ENCODE results near the gene SEMA5A.
"Not testable (repeated sequence)": the region's sequence is repeated elsewhere in the genome, so short reads cannot be mapped to it uniquely, and the experiment has no call there.

The SEMA5A gene

GRCh38 chr5:9390113-9390512, 155.8 kb downstream of the SEMA5A start:
- no peak for DNase-seq

DNA sequence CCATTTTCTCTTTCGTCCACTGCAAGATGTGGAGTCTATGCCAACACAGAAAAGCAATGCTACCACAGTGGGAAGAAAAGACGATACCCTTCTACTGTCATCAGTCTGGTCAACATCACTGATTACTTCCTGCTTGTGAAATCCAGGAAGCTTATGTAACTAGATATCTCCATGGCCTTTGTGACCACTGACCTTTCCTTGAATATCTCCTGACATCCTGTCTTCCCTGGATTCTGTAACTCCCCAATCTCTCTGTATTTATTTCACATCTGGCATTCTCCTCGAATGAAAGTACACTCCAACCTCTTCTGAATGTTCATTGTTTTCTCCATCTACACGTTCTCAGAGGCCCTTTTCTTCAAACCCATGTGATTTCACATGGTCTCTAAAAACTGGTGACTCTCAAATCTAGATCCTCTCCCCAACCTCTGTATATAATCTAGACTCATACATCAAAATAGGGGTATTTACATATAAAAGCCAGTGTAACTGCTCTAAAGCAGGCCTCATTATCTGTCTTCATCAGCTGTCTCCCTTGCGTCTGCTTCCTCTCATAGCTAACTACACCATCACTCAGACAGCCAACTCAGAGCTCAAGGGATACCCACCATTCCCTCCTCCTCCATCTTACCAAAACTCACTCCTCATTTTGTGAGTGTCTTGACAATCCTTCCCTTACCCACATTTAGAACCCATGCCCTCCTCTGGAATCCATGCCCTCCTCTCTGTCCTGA, 156.8 kb downstream of the SEMA5A start:
- no peak for DNase-seq

- DNase-seq, result no peak
Observed at GRCh38 chr5:9387879-9388278, 158.0 kb downstream of the SEMA5A start.

GRCh38 chr5:9386945-9387344, 158.9 kb downstream of the SEMA5A start:
- no peak for DNase-seq

GRCh38 chr5:9382522-9382921, 163.4 kb downstream of the SEMA5A start:
- no peak for DNase-seq

DNA sequence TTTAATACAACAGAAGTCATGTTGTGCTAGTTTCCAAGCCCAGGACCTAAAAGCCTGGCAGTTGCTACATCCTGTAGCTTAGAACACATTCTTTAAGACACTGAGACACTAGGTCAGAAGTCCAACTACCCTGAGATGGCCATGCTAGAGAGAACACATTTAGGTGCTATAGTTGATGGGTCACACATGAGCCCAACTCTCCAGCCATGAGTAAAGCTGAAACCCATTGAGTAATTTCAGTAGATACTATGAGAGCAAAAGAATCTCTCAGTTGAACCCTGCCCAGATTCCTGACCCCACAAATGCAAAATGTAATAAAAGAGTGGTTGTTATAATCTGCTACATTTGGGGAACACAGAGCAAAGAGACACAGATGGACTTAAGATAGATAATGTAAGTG, 164.4 kb downstream of the SEMA5A start:
- DNase-seq, result no peak

- DNase-seq, result no peak
Observed at GRCh38 chr5:9380109-9380508, 165.8 kb downstream of the SEMA5A start.

DNA sequence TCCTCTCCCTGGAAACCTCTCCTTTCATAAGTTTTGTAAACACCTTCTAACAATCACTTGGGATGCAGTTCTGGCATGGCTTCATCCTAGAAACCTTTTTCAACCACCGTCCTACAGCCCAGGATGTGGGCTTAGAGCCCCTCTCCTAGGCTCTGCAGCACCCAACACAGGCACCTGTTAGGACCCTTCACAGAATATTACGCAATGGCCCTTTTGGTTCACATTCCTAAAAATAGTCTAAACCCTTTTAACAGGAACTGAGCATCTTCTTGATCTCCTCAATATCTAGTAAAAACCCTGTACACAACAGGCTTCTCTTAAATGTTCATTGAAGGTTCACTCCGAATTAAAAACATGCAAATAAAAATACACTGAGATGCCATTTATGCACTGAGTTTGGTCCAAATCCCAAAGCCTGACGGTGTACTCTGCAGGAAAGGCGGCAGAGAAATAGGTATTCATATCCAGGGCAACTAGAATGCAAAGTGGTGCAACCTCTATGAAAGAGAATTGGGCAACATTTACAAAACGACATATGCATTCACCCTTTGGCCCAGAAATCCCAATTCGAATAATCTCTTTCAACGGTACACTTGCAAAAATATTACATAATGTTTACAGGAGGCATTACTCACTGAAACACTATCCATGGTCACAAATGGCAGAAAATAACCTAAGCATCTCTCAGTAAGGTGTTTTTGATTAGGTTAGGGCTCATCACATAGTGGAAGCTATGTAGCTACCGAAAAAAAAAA, 169.3 kb downstream of the SEMA5A start:
- no peak for DNase-seq

DNA sequence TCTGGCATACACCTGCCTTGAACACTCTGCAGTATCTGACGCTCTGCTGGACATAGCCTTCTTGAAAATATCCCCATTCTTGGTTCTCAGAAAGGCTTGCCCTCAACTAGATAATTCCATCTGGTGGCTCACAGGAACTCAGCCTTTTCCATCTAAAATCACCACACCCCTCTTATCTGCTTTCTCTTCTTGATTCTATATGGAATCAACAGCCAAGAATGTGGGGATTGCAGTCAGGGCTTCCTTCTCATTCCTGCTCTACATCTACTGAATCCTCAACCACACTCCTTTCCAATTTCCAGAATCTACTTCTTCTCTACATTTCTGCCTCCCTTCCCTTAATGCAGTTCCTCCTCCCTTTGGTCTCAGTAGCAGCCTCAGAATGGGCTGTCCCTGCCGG, 170.1 kb downstream of the SEMA5A start:
- DNase-seq, result no peak

GRCh38 chr5:9374025-9374424, 171.8 kb downstream of the SEMA5A start:
- no peak for DNase-seq

GRCh38 chr5:9373571-9373970, 172.3 kb downstream of the SEMA5A start:
- DNase-seq, result no peak

- no peak for DNase-seq
Observed at GRCh38 chr5:9370256-9370655, 175.6 kb downstream of the SEMA5A start.

- DNase-seq, result no peak
Observed at GRCh38 chr5:9365512-9365911, 180.4 kb downstream of the SEMA5A start.

DNA sequence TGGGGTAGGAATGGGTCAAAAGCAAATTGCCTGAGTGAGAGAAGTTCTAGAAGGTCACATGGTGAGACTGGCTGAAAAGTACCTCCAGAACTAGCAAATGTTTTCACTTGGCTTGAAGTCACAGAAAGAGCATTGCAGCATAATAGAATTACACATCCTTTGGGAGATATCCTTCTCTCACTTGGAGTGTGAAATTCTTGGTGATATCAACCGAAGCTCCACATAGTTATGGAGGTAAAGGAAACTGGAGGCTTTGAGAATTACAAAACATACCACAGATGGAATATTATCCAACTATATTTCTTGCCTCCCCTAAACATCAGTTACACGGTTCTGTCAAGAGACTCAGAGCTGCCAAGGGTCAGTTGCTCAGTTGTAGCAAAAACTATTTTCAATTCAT, 182.4 kb downstream of the SEMA5A start:
- no peak for DNase-seq

DNA sequence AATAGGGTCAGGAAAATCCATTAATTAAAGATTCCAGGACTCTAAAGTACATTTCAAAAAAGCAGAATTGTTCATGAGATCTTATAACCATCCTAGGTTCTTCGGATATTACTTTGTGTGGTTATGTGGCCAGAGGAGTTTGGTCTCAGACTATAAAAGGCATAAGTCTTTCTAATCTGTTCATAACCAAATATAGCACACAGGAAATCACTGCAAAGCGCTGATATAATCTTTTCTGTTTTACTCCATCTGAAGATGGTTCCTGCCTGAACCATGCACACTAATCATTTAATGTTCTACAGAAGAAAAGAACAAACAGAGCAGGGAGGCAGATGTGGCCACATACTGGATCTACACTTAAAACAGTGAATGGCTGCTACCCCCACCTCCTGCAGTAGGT, 182.8 kb downstream of the SEMA5A start:
- DNase-seq, result no peak

DNA sequence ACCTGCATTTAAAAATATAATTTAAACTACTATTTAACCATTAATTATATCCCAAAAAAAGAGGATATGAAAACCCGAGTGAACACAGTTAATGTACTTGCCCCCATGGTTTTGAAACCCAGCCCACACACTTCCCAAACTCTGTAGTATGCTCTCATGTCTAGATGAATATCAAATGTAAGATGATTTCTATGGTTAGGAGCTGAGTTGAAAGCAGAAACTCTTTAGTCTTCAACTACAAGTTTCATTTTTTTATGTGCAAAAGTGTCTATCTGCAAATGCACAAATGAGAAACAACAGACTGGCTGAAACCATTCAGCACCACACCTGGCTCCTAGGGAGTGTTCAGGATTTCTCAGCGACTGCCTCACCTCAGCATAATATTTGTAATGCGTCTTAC, 183.3 kb downstream of the SEMA5A start:
- no peak for DNase-seq

DNA sequence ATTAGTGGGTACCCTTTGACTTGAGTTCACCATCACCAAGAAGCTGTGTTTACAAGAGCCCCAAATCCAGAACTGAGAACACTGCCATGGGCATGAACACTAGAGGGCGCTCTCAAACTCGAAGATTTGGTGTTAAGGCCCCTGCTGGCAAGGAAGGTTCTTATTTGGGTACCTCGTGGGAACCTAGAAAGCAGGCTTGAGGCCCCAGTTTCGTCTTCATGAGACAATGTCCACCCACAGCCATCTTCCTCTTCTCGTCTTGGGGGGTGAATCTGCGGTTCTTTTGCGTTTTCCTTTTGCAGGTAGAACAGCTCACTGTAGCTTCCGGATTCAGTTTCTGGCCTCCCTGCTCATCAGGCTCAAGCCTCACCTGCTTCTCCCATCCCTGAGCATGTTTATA, 184.0 kb downstream of the SEMA5A start:
- DNase-seq, result no peak

GRCh38 chr5:9358961-9359685, 186.8 kb downstream of the SEMA5A start:
- DNase-seq, result no peak

GRCh38 chr5:9356351-9356825, 189.5 kb downstream of the SEMA5A start:
- DNase-seq, result no peak

DNA sequence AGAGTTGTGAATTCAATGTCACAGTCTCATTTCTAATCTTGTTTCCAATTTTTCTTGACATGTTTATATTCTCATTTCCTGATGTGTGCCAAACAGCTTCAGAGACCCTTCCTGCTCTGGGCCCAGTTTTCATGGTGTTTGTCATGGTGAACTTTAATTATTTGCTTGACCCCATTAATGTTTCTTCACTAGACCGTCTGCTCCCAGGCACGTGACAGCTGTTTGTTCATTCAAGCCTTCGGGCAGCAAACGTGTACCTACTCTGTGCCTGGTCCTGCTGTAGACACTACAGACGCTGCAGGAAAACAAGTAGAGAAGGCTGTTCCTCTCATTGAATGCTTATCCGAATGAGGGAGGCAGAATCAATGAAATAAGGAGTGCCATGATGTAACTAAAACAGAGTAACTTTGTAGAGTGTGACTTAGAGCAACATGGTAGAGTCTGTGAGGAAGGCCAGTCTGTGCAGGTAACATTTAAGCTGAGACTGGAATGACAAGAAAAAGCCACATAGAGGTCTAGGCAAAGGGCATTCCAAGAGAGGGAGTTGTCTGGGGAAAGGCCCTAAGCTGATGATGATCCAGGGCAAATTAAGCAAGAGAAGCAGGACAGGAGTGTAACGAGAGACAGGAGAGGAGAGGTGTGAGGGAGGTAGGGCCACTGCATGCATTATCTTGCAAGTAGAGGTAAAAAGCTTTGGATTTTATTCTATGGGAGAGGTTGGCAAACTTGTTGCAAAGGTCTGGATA, 191.4 kb downstream of the SEMA5A start:
- DNase-seq, result no peak

DNA sequence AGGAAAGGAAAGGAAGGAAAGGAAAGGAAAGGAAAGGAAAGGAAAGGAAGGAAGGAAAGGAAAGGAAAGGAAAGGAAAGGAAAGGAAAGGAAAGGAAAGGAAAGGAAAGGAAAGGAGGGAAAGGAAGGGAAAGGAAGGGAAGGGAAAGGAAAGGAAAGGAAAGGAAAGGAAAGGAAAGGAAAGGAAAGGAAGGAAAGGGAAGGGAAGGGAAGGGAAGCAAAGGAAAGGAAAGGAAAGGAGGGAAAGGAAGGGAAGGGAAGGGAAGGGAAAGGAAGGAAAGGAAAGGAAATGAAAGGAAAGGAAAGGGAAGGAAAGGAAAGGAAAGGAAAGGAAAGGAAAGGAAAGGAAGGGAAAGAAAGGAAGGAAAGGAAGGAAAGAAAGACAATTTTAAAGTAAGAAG, 192.8 kb downstream of the SEMA5A start:
- not testable (repeated sequence) for DNase-seq

DNA sequence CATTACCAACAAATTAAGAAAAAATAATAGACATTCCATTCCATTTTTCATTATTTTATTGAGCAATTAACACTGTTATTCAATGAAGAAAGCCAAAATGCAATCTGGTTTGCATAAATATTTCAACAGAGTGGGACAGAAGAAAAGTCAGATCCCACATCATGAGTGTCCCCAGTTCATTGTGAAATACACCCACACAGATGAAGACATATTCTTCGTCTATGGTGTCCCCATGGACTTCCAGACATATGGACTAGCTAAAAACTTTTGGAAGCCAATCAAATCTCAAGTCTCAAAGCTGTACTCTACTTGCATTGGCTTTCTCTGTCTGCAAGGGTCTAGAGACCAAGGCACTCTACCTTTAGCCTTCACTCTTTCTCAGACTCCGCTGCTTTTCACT, 194.3 kb downstream of the SEMA5A start:
- DNase-seq, result no peak

- no peak for DNase-seq
Observed at GRCh38 chr5:9350301-9350797, 195.5 kb downstream of the SEMA5A start.
